ENCODE measurements around the gene ST3GAL3.

Gene ST3GAL3

DNA sequence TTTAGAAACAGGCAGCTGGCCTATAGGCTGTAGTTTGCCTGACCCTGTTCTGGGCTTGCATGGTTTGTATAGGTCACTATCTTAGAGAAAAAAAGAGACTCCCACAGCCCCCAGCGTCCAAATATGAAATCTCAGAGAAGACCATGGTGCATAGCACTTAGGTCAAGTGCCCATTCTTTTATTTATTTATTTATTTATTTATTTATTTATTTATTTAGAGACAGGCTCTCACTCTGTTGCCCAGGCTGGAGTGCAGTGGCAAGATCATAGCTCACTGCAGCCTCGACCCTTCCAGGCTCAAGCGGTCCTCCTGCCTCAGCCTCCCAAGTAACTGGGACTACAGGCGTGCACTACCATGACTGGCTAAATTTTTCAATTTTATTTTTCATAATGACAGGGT lies 175.4 kb downstream of the ST3GAL3 start:
- no peak for DNase-seq

DNA sequence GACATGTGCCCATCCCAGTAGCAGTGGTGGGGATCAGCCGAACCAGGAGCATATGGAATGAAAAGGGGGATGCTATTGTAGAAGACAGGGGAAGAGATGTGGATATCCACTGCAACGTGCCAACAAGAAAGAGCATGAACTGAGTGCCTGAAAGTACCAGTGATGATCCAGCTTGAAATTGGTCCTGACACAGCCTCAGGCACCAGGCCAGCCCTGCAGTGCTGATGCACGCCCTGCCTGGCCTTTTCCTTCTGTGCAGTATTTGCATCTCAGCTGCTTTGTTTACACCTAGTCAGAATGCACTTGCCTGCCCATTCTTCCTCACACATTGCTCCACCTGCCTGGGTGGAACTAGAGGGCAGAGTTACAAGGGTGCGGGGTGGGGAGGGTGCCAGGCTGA lies 176.0 kb downstream of the ST3GAL3 start:
- no peak for DNase-seq

DNA sequence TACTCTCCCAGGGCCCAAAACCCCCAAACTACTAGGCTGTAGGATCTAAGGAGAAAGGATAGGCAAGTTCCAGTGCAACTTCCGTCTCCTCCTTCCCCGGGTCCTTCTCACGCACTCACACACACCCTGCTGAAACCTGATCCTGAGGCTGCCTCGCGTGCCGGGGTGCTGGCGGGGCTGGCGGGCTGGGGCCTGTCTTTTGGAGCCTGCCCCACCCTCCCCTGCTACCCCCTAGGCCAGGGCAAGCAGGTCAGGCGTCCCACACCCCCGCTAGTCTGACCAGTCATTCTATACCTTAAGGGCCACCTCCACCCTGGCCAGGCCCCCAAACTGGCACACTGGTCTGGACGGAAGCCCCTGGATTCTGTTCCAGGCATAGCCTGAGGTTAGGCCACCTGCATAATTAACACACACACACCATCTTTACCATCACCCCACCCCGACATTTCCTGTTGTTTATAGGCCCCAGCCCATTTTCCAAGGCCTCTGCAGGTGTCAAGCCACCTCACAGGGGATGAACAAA lies 178.0 kb downstream of the ST3GAL3 start:
- no peak for DNase-seq

DNA sequence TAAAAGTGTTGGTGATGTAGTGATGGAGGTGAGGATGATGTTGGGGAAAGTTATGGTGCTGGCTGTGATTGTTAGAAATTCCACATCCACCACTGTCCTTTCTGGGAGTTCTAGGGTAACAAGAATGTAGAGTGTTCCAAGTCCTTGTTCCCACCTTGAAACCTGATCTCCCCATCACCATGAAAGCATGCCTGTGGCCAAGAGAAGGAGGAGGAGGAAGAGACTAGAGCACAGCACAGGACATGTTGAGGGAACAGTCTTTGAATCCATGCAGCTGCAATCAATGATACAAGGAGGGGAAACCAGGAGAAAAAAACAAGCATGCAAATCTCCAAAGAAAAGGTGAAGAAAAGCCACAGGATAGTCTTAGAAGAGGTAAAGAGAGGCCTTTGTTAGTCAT lies 180.4 kb downstream of the ST3GAL3 start:
- DNase-seq, result no peak

DNA sequence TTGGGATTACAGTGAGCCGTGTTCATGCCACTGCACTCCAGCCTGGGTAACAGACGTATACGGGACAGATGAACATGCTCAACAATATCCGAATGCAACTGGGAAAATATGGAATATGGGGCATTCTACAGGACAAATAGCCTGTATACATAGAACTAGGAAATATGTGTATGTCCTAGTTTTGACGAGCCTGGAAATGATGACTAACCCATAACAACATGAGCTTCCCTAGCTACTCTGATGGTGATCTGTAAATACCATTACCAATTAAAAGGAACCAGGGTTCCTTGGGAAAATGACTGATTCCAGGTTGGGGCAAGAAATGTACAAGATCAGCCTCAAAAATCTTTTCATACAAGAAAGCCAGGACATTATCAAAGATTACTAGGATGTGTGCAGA lies 183.5 kb downstream of the ST3GAL3 start:
- DNase-seq, result no peak

DNA sequence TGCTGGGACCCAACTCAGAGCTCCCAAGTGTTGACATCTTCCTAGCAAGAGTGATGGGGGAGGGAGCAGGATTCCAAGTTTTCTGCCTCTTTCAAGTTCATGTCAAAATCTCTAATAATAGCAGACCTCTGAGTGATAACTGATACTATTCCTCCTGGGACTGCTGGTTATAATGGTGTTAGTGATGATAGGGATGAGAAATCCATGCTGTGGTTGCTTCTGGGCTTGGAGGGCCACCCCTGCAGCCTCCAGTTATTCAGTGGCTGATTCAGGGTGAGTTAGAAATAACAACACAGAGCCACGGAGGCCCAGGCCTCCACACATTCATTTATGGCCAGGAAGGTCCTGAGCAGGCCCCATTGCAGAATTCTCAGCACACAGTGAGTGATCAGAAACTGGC lies 185.7 kb downstream of the ST3GAL3 start:
- no peak for DNase-seq

DNA sequence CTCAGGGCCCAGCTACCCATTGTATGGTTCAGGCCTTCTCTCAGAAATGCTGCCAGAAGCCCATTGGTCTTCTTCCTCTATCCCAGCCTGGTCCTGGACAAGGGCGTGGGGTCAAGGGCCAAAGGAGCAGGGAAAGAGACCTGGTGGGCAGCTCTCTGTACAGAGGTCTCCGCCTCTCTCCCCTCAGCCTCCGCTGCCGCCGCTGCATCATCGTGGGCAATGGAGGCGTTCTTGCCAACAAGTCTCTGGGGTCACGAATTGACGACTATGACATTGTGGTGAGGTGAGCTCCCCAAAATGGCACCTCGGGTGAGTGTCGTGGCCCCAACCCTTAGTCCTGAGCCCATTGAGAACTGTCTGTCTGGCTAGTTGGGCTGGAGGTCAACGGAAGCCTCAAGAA lies 191.6 kb downstream of the ST3GAL3 start:
- no peak for DNase-seq

DNA sequence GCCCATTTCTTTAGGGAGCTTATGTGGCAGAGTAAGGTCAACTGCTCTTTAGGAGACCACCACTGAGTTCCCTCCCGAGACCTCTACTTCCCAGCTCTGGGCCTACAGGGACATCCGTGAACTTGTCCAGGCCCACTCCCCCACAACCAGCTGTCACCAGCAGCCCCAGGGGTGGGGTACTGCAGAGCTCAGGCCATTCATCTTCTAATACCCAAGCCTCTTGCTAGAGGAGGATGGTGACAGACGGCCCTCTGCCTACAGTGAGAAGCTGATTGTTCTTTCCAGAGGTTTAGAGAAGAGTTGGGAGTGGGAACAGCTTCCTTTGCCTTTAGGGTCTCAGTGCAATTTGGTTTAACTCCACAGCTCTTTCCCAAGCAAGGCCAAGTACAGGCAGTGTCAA lies 193.1 kb downstream of the ST3GAL3 start:
- no peak for DNase-seq

DNA sequence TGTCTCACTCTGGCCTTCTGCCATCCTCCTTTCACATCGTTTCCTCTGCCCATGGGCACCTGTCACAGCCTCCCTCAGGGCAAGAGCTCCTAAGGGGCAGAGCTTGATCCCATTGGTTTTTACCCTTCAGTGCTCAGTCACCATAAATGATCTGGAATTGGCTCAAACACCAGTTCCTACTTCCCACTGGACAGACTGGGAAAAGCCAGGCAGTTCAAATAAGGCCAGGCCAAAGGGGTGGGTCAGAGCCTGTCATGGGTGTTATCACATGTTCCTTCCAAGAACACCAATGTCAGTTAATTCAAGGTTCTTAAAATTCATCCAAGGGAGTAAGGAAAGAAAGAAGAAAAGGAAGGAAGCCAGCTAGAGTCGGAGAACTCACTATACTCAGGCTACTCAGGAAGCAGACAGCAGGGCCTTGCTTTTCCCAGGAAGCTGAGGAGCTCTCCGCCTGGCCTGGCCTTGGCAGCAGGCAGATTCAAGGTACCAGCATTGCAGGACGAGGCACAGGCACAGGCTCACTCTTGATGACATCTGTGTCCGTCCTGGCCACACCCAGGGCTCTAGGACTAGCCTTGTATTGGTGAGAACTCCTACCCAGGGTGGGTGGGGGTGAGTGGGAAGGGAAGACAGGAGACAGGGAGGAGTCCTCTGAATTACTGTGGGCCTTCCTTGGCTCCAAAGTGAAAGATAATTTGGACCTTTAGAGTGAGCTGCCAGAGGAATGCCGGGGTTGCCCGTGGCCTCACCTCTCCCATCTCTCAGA lies 194.0 kb downstream of the ST3GAL3 start:
- no peak for DNase-seq

DNA sequence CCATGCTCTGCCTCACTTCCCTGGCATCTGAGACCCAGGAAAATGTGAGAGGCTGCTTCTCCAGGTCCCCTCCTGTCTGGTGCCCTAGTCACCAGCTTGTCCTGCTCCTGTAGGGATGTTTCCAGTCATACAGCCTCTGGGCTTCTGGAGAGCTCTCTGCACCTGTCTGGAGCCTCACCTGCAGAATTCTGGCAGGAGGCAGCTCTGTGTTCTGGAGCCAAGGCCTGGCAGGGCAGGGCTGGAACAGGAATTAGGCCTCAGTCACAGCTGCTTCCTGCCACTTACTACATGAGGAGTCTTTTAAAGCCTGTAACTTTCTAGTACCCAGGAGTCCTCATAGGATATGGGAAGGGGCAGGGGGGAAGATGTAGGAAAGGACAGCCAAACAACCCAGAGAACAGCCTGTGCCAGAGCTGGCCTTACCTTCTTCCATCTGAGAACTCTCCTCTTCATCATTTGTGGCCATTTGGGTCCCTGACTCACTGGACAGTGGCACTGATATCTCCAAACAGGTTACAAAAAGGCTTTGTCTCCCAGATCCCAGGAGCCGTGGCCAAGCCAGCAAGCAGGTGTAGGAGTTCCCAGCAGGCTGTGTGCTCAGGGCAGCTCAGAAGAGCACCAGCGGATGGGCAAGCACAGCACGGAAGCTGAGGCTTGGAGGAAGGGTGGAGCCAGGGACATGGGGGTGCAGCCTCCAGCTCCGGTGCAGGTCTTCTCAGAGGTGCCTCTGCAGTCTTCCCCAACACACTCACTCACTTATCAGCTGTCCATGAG lies 194.9 kb downstream of the ST3GAL3 start:
- DNase-seq, result no peak

DNA sequence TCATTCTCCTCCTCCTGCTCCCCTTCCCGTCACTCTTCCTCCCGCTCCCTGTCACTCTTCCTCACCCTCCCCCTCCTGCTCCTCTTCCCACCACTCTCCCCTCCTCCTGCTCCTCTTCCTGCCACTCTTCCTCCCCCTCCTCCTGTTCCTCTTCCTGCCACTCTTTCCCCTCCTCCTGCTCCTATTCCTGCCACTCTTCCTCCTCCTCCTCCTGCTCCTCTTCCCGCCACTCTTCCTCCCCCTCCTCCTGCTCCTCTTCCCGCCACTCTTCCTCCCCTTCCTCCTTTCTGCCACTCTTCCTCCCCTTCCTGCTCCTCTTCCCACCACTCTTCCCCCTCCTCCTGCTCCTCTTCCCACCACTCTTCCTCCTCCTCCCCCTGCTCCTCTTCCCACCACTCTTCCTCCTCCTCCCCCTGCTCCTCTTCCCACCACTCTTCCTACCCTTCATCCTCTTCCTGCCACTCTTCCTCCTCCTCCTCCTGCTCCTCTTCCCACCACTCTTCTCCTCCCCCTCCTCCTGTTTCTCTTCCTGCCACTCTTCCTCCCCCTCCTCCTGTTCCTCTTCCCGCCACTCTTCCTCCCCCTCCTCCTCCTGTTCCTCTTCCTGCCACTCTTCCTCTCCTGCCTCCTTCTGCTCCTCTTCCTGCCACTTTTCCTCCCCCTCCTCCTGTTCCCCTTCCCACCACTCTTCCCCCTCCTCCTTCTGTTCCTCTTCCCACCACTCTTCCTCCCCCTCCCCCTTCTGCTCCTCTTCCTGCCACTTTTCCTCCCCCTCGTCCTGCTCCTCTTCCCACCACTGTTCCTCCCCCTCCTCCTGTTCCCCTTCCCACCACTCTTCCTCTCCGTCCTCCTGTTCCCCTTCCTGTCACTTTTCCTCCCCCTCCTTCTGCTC lies 197.6 kb downstream of the ST3GAL3 start:
- DNase-seq, result no peak

DNA sequence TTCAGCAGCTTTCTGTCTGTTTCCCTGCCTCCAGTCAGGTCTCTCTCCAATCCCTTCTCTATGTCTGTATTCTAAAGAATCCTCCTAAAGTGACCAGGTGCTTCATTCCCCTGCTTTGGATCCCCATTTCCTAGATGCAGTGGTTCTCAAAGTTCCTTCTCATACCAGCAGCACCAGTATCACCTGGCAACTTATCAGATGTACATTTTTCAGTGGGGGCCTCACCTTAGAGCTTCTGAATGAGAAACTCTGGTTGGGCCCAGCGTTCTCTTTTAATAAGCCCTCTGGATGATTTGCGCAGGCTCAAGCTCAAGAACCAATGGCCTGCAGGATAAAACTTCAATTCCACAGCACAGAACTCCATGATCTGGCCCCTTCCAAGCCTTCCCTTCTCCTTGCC lies 200.9 kb downstream of the ST3GAL3 start:
- no peak for DNase-seq

DNA sequence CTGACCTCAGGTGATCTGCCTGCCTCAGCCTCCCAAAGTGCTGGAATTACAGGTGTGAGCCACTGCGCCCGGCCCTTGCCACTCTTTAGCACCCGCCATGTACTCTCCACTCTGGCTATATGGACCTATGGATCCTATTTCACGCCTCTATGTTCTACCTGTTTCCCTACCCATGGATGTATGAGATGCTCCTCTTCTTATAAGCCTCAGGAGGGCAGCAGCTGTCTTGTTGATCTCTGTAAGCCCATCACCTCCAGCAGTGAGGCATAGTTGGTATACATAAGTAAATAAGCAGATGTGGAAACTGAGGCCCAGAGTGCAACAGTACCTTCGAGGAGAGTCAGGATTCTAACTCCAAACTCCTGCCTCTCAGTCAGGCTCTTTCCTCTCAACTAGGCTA lies 201.5 kb downstream of the ST3GAL3 start:
- DNase-seq, result no peak

DNA sequence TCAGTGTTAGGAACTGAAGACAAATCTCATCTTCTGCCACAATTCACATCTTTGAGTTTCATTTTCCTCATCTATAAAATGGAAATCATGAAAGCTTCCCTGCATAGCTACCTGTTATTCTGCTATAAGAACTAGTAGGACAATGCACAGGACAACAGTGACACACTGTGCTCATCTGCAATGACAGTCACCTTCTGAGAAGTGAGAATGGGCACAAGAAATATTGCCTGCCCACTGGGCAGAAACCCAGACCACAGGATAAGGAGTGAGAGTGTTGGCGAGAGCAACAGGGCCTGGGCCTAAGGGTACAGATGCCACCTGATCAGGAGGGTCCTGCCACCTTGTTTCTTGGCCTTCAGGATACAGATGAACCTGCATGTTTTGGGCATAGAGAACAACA lies 203.0 kb downstream of the ST3GAL3 start:
- DNase-seq, result no peak

DNA sequence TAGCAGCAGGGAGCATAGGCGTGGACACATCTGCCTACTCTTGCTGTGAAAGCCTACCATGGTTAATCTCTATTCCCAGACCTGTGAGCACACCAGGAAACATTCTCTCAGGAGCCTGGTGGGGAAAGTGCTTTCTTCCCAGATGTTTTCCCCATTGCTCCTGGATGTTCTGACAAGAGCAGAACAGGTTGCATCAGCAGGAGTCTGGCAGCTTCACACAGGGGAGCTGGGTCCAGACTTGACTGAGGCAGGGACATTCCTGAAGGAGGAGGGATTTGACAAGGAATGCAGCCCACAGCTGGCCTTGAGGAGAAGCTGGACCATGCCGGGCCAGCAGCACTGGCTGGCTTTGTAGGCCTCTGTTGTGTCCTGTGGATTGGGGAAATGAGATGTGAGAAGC lies 205.3 kb downstream of the ST3GAL3 start:
- DNase-seq, result no peak

DNA sequence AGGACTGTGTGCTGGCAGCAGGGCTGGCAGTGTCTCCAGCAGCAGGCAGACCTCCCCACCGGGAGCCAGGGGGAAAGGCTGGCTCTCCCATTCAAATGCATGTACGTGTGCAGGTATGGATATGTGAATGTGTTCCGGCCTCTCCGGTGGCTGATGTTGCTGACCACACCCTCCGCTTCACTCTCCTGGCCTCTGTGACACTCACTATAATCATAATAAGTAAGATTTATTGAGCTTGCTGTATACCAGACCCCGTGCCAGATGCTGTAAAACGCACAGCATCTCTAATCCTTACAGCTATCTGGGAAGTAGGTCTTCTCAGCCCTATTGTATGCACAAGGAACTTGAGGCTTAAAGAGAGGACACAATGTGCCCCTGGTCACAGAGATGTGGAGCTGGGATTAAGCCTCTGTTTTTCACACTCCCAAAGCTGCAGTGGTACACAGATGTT lies 205.7 kb downstream of the ST3GAL3 start:
- DNase-seq, result no peak

DNA sequence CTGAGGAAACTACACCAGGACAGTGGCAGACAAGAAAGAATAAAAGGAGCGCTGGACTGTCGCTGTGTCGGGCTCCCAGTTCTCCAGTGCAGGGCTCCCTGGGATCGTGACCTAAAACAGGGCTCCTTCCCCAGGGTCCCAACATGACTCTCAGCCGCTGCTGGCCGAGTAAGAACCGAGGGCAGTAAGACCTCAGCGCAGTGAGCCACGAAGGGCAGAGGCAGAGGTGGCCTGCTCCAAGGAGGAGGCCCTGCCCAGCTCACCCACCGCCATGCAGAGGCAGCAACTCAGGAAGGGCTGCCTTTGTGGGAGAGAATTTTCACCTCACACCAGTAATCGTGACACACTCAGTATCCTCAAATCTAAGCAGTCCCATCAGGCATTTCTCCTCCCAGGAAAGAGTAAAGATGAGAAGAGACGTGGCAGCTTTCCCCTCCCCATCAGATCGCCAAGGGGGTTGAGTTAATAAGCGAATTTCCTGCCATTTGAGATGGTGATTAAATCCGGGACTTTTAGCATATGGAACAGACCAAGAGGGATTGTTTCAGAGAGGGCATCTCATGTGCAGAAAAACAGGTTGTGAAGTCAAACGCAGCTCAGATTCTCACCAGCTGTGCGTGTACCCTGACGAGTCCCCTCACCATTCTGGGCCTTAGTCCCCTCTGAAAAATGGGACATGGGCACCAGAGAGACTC lies 206.5 kb downstream of the ST3GAL3 start:
- DNase-seq, result no peak

DNA sequence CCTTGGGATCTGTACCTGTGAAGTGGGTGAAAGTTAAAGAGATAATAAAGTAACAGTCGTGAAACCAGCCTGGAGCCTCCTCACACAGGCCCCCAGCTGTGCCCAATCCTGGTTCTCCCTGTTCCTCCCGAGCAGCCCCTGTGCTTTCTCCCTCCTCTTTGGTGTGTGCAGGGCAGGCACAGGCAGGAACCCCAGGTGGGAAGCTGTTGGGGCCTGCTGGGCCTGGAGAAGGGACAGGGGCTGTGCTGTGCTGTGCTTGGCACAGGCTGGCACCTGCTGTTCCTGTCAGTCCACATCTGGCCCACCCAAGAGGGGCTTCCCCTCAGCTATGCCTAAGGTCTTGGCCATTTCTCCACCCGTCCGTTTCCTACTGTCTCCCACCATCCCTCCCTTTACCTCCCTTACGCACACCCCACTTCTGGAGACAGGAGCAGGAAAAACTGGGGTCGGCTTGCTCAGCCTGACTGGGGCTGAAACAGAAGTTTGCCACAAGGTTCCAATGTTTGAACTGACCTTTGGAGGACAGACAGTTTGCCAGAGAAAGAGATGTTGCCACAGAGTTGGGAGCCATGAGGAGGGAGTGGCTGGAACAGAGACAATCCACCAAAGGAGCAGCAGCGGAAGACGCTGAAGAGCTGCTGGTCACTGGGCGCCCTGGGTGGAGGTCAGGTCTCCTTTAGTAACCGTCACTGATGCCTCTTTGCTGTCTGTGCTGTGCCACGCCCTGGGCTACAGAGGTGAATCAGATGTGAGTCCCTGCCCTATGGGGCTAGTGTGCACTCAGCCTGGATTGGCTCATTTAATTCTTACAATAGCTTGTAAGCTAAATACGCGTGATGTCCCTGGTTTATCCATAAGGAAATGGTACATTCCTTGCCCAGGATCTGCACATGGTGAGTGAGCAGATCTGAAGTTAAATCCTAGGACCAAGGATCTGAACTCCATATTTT lies 207.5 kb downstream of the ST3GAL3 start:
- DNase-seq, result no peak

DNA sequence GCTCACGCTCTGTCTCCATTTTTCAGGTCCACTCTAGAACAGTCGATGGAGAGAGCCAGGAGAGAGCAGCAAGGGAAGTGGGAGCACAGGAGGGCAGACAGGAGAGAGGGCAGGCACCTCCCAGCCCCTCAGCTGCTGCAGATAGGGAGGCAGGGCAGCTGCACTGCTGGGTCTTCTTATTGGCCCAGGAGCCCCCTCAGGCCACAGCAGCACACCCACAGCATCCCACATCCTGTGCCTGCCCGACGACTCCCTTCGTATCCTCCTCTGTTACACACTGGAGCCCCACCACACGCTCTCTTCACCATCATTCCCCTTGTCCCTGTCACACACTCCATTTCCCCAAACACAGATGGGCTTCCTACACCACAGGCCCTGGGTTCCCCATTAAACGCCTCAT lies 212.6 kb downstream of the ST3GAL3 start:
- DNase-seq, result no peak

DNA sequence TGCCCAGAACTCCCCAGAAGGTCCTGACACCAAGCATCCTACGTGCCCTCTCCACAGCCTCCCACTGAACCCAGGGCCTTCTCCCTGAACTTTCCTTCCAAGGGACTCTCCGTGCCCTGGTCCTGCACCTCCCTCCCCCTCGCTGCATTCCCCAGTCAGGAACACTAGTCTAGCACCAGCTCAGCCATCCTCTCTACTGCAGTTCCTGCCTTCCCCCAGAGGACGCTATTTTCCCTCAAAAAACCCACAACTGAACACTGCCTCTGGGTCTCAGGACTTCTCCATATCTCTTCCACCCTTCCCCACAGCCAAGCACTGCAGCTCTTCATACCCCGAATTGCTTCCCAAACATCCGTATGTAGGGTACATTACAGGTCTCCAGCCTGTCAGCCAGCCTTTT lies 213.7 kb downstream of the ST3GAL3 start:
- DNase-seq, result no peak

DNA sequence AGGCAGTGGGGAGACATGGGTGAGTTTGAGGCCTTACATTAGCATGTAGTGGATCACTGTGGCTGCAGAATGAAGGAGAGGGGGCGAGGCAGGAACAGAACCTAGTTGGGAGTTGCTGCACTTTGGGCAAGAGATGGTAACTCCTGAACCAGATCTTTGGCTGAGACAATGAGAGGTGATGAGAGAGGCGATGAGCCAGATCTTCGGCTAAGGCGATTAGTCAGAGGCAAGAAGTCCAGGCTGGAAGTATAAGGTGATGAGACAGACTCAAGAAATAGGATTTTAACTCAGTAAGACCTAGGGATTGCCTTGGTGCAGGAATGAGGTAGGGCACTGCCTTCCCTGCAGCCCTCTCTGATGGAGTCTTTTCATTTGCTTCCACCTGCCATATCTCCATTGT lies 217.2 kb downstream of the ST3GAL3 start:
- DNase-seq, result no peak

Measured in stimulated activated CD4-positive, alpha-beta T cell treated with anti-CD3 and anti-CD28 coated beads, Interleukin-4, amount 100 ng/mL, for 4 hours (primary cell).